SH-SY5Y (cell line): ENCODE data around the gene ZCCHC7.

Experiments
- GATA2 ChIP-seq: IDR thresholded peaks from 2 replicates; pipeline ENCODE4 v1.6.1; 2011; ENCODE audit warnings: mild to moderate bottlenecking, low read depth, low read length
- GATA3 ChIP-seq: IDR thresholded peaks from 2 replicates; pipeline ENCODE4 v1.6.1; 2011; ENCODE audit warnings: low read depth, mild to moderate bottlenecking, low read length, moderate library complexity

DNA sequence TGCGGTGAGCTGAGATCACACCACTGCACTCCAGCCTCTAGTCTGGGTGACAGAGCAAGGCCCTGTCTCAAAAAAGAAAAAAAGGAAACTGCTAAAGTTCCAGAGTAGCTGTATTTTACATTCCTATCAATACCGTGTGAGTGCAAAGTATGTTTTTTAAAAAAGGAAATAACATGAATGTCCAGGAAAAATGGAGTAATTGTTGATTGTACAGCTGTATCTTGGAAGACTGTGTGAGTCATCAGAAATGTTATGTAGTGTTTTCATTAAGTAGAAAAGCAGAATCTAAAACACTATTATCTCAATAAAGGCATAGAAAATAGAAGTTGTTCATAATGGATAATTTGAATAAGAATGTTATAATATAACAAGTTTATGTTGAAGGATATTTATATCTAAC, 53.9 kb downstream of the ZCCHC7 start:
- TF ChIP-seq GATA3: no peak
- TF ChIP-seq GATA2: no peak
